OCI-LY1 (cell line): ENCODE results near the gene LAMA3.

ENCODE experiments used
- H2AFZ ChIP-seq: fragments of 200-600 bp; sonication (generic), shearing (Covaris generic); 2 replicates; pipeline ENCODE4 v1.6.0; 2014; ENCODE audit warnings: antibody characterized with exemption, mild to moderate bottlenecking, low read length
- H3F3A ChIP-seq: fragments of 200-600 bp; sonication (generic), shearing (Covaris generic); 2 replicates; pipeline ENCODE4 v1.6.0; 2014; ENCODE audit warnings: mild to moderate bottlenecking, antibody characterized with exemption, low read length, moderate library complexity; ENCODE audit not compliant: insufficient read depth
- H3K27ac ChIP-seq: fragments of 200-600 bp; sonication (generic); 2 replicates; pipeline ENCODE4 v1.5.1; 2014; ENCODE audit warnings: low read length, mixed run types, mild to moderate bottlenecking, low read depth; ENCODE audit not compliant: poor library complexity, severe bottlenecking
- H3K27me3 ChIP-seq: fragments of 200-600 bp; sonication (generic); 2 replicates; pipeline ENCODE4 v1.6.0; 2014; ENCODE audit warnings: antibody characterized with exemption, mild to moderate bottlenecking, low read length, moderate library complexity; ENCODE audit not compliant: insufficient read depth
- H3K36me3 ChIP-seq: fragments of 200-600 bp; sonication (generic); 2 replicates; pipeline ENCODE4 v1.6.1; 2014; ENCODE audit warnings: mild to moderate bottlenecking, antibody characterized with exemption, low read length, moderate library complexity, mixed read lengths; ENCODE audit not compliant: insufficient read depth
- H3K4me1 ChIP-seq: fragments of 200-600 bp; sonication (generic); 2 replicates; pipeline ENCODE4 v1.5.1; 2014; ENCODE audit warnings: mild to moderate bottlenecking, low read length, moderate library complexity; ENCODE audit not compliant: insufficient read depth, severe bottlenecking
- H3K4me2 ChIP-seq: fragments of 200-600 bp; sonication (generic), shearing (Covaris generic); 2 replicates; pipeline ENCODE4 v1.6.1; 2014; ENCODE audit warnings: low read length
- H3K4me3 ChIP-seq: fragments of 200-600 bp; sonication (generic); 2 replicates; pipeline ENCODE4 v1.5.1; 2014; ENCODE audit warnings: low read length, low read depth, mild to moderate bottlenecking, mixed read lengths; ENCODE audit not compliant: poor library complexity, severe bottlenecking
- H3K79me2 ChIP-seq: fragments of 200-600 bp; shearing (Covaris generic); 2 replicates; pipeline ENCODE4 v1.6.1; 2016; ENCODE audit warnings: mixed run types, low read length, mixed read lengths; ENCODE audit not compliant: insufficient read depth
- H3K9ac ChIP-seq: fragments of 200-600 bp; sonication (generic), shearing (Covaris generic); 2 replicates; pipeline ENCODE4 v1.6.1; 2014; ENCODE audit warnings: mild to moderate bottlenecking, low read length, mixed read lengths
- H3K9me2 ChIP-seq: fragments of 200-600 bp; sonication (generic), shearing (Covaris generic); 2 replicates; pipeline ENCODE4 v1.6.1; 2014; ENCODE audit warnings: low read depth, mild to moderate bottlenecking, low read length, mixed read lengths
- H3K9me3 ChIP-seq: fragments of 200-600 bp; shearing (Covaris generic); 2 replicates; pipeline ENCODE4 v1.6.1; 2014; ENCODE audit warnings: low read length, mixed read lengths
- H4K20me1 ChIP-seq: fragments of 200-600 bp; sonication (generic), shearing (Covaris generic); 2 replicates; pipeline ENCODE4 v1.6.0; 2016; ENCODE audit warnings: mild to moderate bottlenecking, low read length; ENCODE audit not compliant: insufficient read depth
- CTCF ChIP-seq: fragments of 200-600 bp; sonication (generic), shearing (Covaris generic); IDR thresholded peaks from 2 replicates; pipeline ENCODE4 v1.5.1; 2017; ENCODE audit warnings: mild to moderate bottlenecking, antibody characterized with exemption, low read length, moderate library complexity, mixed read lengths
- EZH2 ChIP-seq: fragments of 200-600 bp; sonication (generic), shearing (Covaris generic); IDR thresholded peaks from 2 replicates; pipeline ENCODE4 v1.8.0; 2017; ENCODE audit warnings: borderline replicate concordance, mixed run types, mild to moderate bottlenecking, antibody characterized with exemption, low read length, moderate library complexity, mixed read lengths

The LAMA3 gene

GRCh38 chr18:23716516-23716915 lies 27.3 kb downstream of the LAMA3 start:
- TF ChIP-seq EZH2 (no peak), CTCF (no peak)

DNA sequence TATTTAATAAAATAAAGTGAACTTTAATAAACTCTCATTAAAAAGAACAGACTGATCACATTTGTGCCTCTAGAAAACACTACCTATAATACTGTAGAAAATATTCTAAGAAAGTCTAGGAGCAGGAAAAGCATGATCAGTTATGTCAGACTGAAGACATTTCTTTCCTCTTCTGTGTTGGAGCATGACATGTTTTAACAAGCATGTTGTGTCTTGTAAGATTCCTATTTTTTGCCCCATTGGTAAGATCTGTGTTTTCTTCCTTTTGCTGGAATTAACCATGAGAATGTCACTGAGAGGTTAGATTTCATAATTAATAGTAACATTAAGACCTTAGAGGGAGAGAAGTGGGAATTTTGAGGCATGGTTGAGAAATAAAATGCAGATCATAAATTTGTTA lies 27.7 kb downstream of the LAMA3 start:
- H3K79me2 ChIP-seq, result no peaks in the 10 kb centered on the region
- no peak overlapping the region for H3K4me2 ChIP-seq
- H3K36me3 ChIP-seq, result no peaks in the 10 kb centered on the region
- no peaks in the 10 kb centered on the region for H3K9me2 ChIP-seq
- H3F3A ChIP-seq, result no peaks in the 10 kb centered on the region
- no peak overlapping the region for H3K4me3 ChIP-seq
- H3K4me1 ChIP-seq, result no peaks in the 10 kb centered on the region
- no peak overlapping the region for H3K27ac ChIP-seq
- no peaks in the 10 kb centered on the region for H3K9me3 ChIP-seq
- no peak for TF ChIP-seq EZH2
- no peak for TF ChIP-seq CTCF
- no peaks in the 10 kb centered on the region; the same call in 1 of the 2 replicates for H3K27me3 ChIP-seq
- H3K9ac ChIP-seq, result no peak overlapping the region
- no peak overlapping the region for H2AFZ ChIP-seq
- H4K20me1 ChIP-seq, result no peaks in the 10 kb centered on the region

More at GRCh38 chr18:23716516-23716915, 27.3 kb downstream of the LAMA3 start:
- Histone ChIP-seq H2AFZ (no peak overlapping the region), H3K4me1 (no peaks in the 10 kb centered on the region), H3K4me2 (no peak overlapping the region), H3F3A (no peaks in the 10 kb centered on the region), H3K4me3 (no peak overlapping the region), H4K20me1 (no peaks in the 10 kb centered on the region), H3K36me3 (no peaks in the 10 kb centered on the region), H3K9ac (no peak overlapping the region), H3K79me2 (no peaks in the 10 kb centered on the region), H3K9me3 (no peaks in the 10 kb centered on the region), H3K27ac (no peak overlapping the region), H3K27me3 (no peaks in the 10 kb centered on the region; the same call in 1 of the 2 replicates), H3K9me2 (no peaks in the 10 kb centered on the region)

GRCh38 chr18:23718243-23718720 lies 29.0 kb downstream of the LAMA3 start:
- Histone ChIP-seq H3K79me2 (no peaks in the 10 kb centered on the region), H3K9me2 (no peaks in the 10 kb centered on the region), H3K4me2 (no peak overlapping the region), H4K20me1 (no peaks in the 10 kb centered on the region), H3K9ac (no peak overlapping the region), H3K27ac (no peak overlapping the region), H3F3A (no peaks in the 10 kb centered on the region), H3K9me3 (no peaks in the 10 kb centered on the region), H2AFZ (no peak overlapping the region), H3K36me3 (no peaks in the 10 kb centered on the region), H3K4me3 (no peak overlapping the region), H3K4me1 (no peaks in the 10 kb centered on the region), H3K27me3 (no peaks in the 10 kb centered on the region; the same call in 1 of the 2 replicates)
- no peak for TF ChIP-seq EZH2

DNA sequence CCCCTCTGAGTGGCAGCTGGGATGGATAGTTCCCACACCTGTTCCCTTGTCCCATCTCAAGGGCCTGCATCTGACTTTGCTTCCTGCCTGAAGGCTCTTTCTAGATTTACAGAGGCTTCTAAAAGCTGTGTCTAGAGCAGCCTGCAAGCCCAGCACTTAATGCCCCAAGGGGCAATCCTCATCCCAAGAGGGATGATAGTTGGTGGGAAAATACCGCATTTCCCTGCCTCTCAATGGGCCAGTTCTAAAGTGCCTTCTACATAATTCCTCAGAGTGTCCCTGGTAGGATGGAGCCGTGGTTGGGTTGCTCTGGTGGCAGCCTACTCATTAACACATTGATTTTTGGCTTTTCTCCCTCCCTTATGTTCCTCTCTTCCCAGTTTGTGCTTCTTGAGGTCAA lies 29.5 kb downstream of the LAMA3 start:
- Histone ChIP-seq H4K20me1 (no peaks in the 10 kb centered on the region), H3K27ac (no peak overlapping the region)

More for the DNA sequence above, 29.5 kb downstream of the LAMA3 start:
- Histone ChIP-seq H3K9ac (no peak overlapping the region), H3K9me2 (no peaks in the 10 kb centered on the region), H3K79me2 (no peaks in the 10 kb centered on the region), H3K4me2 (no peak overlapping the region), H3K4me3 (no peak overlapping the region), H3K36me3 (no peaks in the 10 kb centered on the region), H3K27me3 (no peaks in the 10 kb centered on the region), H3K4me1 (no peaks in the 10 kb centered on the region), H3F3A (no peaks in the 10 kb centered on the region), H2AFZ (no peak overlapping the region), H3K9me3 (no peaks in the 10 kb centered on the region)
- TF ChIP-seq EZH2 (no peak), CTCF (no peak)
